ENCODE results near the gene URB1. TPM values are rescaled to one million over a fixed set of nuclear protein-coding genes. Genes with fewer than 3 reads are reported as not detected.
"Not testable (repeated sequence)": the region's sequence is repeated elsewhere in the genome, so short reads cannot be mapped to it uniquely, and the experiment has no call there.

The URB1 gene
- total RNA-seq, 1 donor from 2014 or later: 18.5 TPM

- peak; percentile 49 for DNase-seq
Observed at GRCh38 chr21:32372755-32373154, 20.1 kb downstream of the URB1 start.

GRCh38 chr21:32371913-32372314 is 20.9 kb downstream of the URB1 start:
- DNase-seq: peak; percentile 96

GRCh38 chr21:32370998-32371766 is 21.6 kb downstream of the URB1 start:
- DNase-seq: peak; percentile 85

- DNase-seq: not testable (repeated sequence)
Observed at GRCh38 chr21:32368961-32369360, 23.9 kb downstream of the URB1 start.

GRCh38 chr21:32368386-32368785 is 24.4 kb downstream of the URB1 start:
- DNase-seq: peak; percentile 88

- DNase-seq: no peak
Observed at GRCh38 chr21:32367158-32367557, 25.7 kb downstream of the URB1 start.

GRCh38 chr21:32366191-32366590 is 26.6 kb downstream of the URB1 start:
- no peak for DNase-seq

GRCh38 chr21:32364796-32365195 is 28.0 kb downstream of the URB1 start:
- DNase-seq: no peak

- peak; percentile 10 for DNase-seq
Observed at GRCh38 chr21:32364387-32364786, 28.4 kb downstream of the URB1 start.

GRCh38 chr21:32360401-32360975 is 32.3 kb downstream of the URB1 start:
- peak; percentile 88 for DNase-seq

- DNase-seq: peak; percentile 23
Observed at GRCh38 chr21:32359719-32360260, 33.0 kb downstream of the URB1 start.

GRCh38 chr21:32356874-32357395 is 35.9 kb downstream of the URB1 start:
- DNase-seq: no peak

- no peak for DNase-seq
Observed at GRCh38 chr21:32353002-32353711, 39.7 kb downstream of the URB1 start.

- no peak for DNase-seq
Observed at GRCh38 chr21:32352526-32352925, 40.3 kb downstream of the URB1 start.

- DNase-seq: no peak
Observed at GRCh38 chr21:32351428-32351827, 41.4 kb downstream of the URB1 start.

GRCh38 chr21:32350981-32351380 is 41.8 kb downstream of the URB1 start:
- peak; percentile 42 for DNase-seq

GRCh38 chr21:32350211-32350980 is 42.4 kb downstream of the URB1 start:
- no peak for DNase-seq

- no peak for DNase-seq
Observed at GRCh38 chr21:32349333-32349944, 43.4 kb downstream of the URB1 start.

GRCh38 chr21:32348604-32349332 is 44.0 kb downstream of the URB1 start:
- DNase-seq: peak; percentile 15

- DNase-seq: no peak
Observed at GRCh38 chr21:32347977-32348376, 44.8 kb downstream of the URB1 start.

GRCh38 chr21:32347351-32347750 is 45.5 kb downstream of the URB1 start:
- no peak for DNase-seq

All from dermis blood vessel endothelial cell (primary cell).